HG03064 (cell line): ENCODE measurements around the gene OR2F2.

Source experiments
- ATAC-seq: cut with Tn5 transposase; IDR thresholded peaks from one replicate; pipeline ENCODE4 v1.9.1; 2021; ENCODE audit warnings: low read depth; ENCODE audit not compliant: unreplicated experiment

OR2F2 gene

GRCh38 chr7:143975617-143976016, 40.6 kb downstream of the OR2F2 start:
- no peak for ATAC-seq

- ATAC-seq, result no peak
Observed at GRCh38 chr7:143978585-143978984, 43.6 kb downstream of the OR2F2 start.

- ATAC-seq, result no peak
Observed at GRCh38 chr7:143979359-143979758, 44.3 kb downstream of the OR2F2 start.

GRCh38 chr7:143979998-143980397, 45.0 kb downstream of the OR2F2 start:
- ATAC-seq, result no peak

- ATAC-seq, result no peak
Observed at GRCh38 chr7:143980746-143981510, 45.9 kb downstream of the OR2F2 start.

- no peak for ATAC-seq
Observed at GRCh38 chr7:143983960-143984359, 48.9 kb downstream of the OR2F2 start.
